Uterus (tissue), 2 donors: Measurements from ENCODE around the gene ZNF618.

ENCODE experiments used
- CTCF ChIP-seq, 4 experiments: fragments of 200-600 bp in 2 of 4; fragments of 450-650 bp in 2 of 4; sonication (generic) in 2 of 4; IDR thresholded peaks; one replicate each; pipeline ENCODE4 v1.5.1; 2016 to 2019; ENCODE audit warnings: antibody characterized with exemption in 4 of 4, mild to moderate bottlenecking in 2 of 4, moderate library complexity in 1 of 4
- POLR2A ChIP-seq, 2 donors: fragments of 450-650 bp; IDR thresholded peaks; one replicate each; pipeline ENCODE4 v1.6.1; 2016; ENCODE audit warnings: antibody characterized with exemption in 2 of 2, mild to moderate bottlenecking in 1 of 2, moderate library complexity in 1 of 2

DNA sequence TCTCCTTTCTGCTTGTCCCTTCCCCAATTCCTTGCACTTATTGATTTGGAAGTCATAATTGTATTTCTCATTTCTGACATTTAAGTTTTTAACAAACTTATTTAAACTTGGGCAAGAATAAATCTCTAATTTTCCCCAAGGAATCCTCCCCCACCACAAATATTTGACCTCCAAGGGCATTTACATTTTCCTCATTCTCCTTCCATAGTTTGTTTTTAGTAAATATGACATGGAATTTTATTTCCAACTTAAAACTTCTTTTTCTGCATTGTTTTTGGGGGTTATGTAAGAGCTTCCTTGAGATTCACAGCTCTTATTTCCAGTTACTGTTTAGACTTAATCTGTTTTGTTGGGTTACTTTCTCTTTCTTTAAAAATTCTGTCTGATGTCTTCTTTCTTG is 64.9 kb downstream of the ZNF618 start:
- TF ChIP-seq CTCF (IDR thresholded peaks at IDR 0.05) (no peak), POLR2A (IDR thresholded peaks at IDR 0.05) (no peak)
